Measurements from ENCODE around the gene GALNT4.

DNA sequence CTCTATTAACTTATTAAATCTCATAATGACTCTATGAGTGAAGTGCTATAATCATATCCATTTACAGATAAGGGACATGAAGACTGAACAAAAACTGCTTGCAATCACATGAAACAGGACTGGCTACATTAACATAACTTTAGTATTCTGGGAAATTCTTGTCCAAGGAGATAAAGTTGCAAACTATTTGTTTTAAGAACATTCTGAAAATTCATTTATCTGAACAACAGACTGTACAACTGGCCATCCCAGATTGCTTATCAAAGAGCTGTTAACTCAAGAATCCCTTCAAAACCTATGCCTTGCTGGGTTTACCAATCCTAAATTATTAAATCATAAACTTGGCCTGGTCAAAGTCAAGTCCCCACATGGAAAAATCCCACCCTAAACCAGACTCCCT is 40.4 kb upstream of the GALNT4 start:
- TF ChIP-seq, protein P1, sequence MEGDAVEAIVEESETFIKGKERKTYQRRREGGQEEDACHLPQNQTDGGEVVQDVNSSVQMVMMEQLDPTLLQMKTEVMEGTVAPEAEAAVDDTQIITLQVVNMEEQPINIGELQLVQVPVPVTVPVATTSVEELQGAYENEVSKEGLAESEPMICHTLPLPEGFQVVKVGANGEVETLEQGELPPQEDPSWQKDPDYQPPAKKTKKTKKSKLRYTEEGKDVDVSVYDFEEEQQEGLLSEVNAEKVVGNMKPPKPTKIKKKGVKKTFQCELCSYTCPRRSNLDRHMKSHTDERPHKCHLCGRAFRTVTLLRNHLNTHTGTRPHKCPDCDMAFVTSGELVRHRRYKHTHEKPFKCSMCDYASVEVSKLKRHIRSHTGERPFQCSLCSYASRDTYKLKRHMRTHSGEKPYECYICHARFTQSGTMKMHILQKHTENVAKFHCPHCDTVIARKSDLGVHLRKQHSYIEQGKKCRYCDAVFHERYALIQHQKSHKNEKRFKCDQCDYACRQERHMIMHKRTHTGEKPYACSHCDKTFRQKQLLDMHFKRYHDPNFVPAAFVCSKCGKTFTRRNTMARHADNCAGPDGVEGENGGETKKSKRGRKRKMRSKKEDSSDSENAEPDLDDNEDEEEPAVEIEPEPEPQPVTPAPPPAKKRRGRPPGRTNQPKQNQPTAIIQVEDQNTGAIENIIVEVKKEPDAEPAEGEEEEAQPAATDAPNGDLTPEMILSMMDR (IDR thresholded peaks at IDR 0.05; ENCODE audit: low read depth, low read length): no peak
- TF ChIP-seq EZH2phosphoT487 (IDR thresholded peaks at IDR 0.05; ENCODE audit: low read depth): no peak

Measured in OCI-LY3 (cell line).